ENCODE results near the gene IQCK. TPM values are rescaled to one million over a fixed set of nuclear protein-coding genes. Genes with fewer than 3 reads are reported as not detected.

IQCK gene
- total and polyA plus RNA-seq, 5 donors from 2014 or later, result 0.23 to 1.8 (median 1.6) TPM

DNA sequence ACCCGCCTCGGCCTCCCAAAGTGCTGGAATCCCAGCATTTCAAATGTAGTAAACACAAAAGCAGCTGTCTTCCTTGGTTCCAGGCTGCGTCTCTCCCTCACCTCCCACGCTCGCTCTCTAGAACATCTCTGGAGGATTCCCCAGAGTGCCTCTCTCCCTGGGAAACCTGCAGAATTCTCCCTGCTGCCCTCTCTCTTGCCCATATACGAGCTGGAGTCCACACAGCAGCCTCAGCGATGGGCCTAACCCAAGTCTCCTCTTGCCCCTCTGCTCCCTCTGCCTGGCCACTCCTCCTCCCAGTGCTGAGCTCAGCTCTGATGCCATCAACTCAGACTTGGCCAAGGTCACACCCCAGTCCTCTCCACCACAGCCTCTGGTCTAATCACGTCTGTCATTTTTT lies 156.0 kb downstream of the IQCK start:
- Mint-ChIP-seq H3K27ac (no peak overlapping the region), H3K27me3 (no peaks in the 10 kb centered on the region), H3K4me1 (peaks cover 0 to 6% (median 0%) of the 10 kb centered on the region in 4 donors), H3K36me3 (no peaks in the 10 kb centered on the region), H3K9me3 (peaks cover 0 to 1% (median 0%) of the 10 kb centered on the region in 7 donors), H3K4me3 (no peak overlapping the region)
- no peak overlapping the region for H3K4me3 ChIP-seq (ENCODE audit: low read depth, low read length)
- H3K27me3 ChIP-seq (ENCODE audit: control insufficient read depth, insufficient read depth, low read length), result no peaks in the 10 kb centered on the region
- no peak for DNase-seq
- no peaks in the 10 kb centered on the region for H3K36me3 ChIP-seq (ENCODE audit: control insufficient read depth, insufficient read depth, low read length)
- ATAC-seq (ENCODE audit: low read depth in 2 of 2), result no peak
- no peaks in the 10 kb centered on the region for H3K9me3 ChIP-seq (ENCODE audit: control insufficient read depth in 2 of 2, low read length in 2 of 2)
- no peak overlapping the region for H3K27ac ChIP-seq (ENCODE audit: insufficient read depth, low read length, poor library complexity, severe bottlenecking)
- no peaks in the 10 kb centered on the region for H3K4me1 ChIP-seq (ENCODE audit: control insufficient read depth, insufficient read depth, low read length, poor library complexity, severe bottlenecking)

DNA sequence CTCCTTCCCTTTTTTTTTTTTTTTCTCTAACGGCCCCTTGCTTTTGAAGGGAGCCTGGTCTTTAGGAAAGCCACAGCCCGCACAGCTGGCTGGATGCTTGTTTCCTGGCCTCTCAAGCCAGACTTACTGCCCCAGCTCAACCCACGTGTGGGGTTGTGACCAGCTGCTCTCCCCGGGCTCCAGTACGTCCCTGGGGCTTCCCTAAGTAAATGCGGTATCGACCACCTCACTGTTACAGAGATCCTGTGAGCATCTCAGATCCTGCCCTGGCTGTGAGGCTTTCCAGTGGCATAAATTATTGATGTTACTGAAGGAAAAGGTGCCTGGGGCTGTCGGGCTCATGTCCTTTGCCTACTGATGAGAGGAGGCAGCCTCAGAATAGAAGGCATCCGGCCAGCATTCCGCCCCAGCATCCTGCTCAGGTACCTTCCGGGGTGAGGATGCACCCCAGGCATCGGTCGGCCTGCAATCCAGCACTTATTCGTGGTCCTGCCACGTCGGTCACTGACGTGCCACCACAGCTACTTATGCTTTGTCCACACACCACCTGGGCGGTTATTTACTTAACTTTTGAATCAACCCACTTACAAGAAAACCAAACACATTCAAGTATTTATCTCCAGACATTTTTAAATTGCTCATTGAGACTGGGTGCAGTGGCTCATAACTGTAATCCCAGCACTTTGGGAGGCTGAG lies 156.9 kb downstream of the IQCK start:
- H3K27me3 Mint-ChIP-seq, result no peaks in the 10 kb centered on the region
- H3K27ac Mint-ChIP-seq, result no peak overlapping the region
- no peaks in the 10 kb centered on the region for H3K36me3 Mint-ChIP-seq

GRCh38 chr16:19875900-19876299 lies 157.8 kb downstream of the IQCK start:
- Histone ChIP-seq H3K4me1 (ENCODE audit: control insufficient read depth, insufficient read depth, low read length, poor library complexity, severe bottlenecking) (no peaks in the 10 kb centered on the region), H3K9me3 (ENCODE audit: control insufficient read depth in 2 of 2, low read length in 2 of 2) (no peaks in the 10 kb centered on the region), H3K27ac (ENCODE audit: insufficient read depth, low read length, poor library complexity, severe bottlenecking) (no peak overlapping the region), H3K27me3 (ENCODE audit: control insufficient read depth, insufficient read depth, low read length) (no peaks in the 10 kb centered on the region), H3K4me3 (ENCODE audit: low read depth, low read length) (no peak overlapping the region), H3K36me3 (ENCODE audit: control insufficient read depth, insufficient read depth, low read length) (no peaks in the 10 kb centered on the region)
- H3K36me3 Mint-ChIP-seq, result no peaks in the 10 kb centered on the region
- ATAC-seq (ENCODE audit: low read depth in 2 of 2), result no peak
- H3K27me3 Mint-ChIP-seq, result no peaks in the 10 kb centered on the region
- peaks cover 0 to 6% (median 0%) of the 10 kb centered on the region in 4 donors for H3K4me1 Mint-ChIP-seq
- no peak overlapping the region for H3K4me3 Mint-ChIP-seq
- no peak overlapping the region for H3K27ac Mint-ChIP-seq
- DNase-seq, result no peak
- H3K9me3 Mint-ChIP-seq, result peaks cover 0 to 1% (median 0%) of the 10 kb centered on the region in 7 donors

More for the DNA sequence above, 156.9 kb downstream of the IQCK start:
- no peaks in the 10 kb centered on the region for H3K36me3 ChIP-seq (ENCODE audit: control insufficient read depth, insufficient read depth, low read length)
- no peaks in the 10 kb centered on the region for H3K27me3 ChIP-seq (ENCODE audit: control insufficient read depth, insufficient read depth, low read length)
- H3K4me3 ChIP-seq (ENCODE audit: low read depth, low read length), result no peak overlapping the region
- H3K4me1 ChIP-seq (ENCODE audit: control insufficient read depth, insufficient read depth, low read length, poor library complexity, severe bottlenecking), result no peaks in the 10 kb centered on the region
- Mint-ChIP-seq H3K4me1 (peaks cover 0 to 6% (median 0%) of the 10 kb centered on the region in 4 donors), H3K4me3 (no peak overlapping the region), H3K9me3 (peaks cover 0 to 1% (median 0%) of the 10 kb centered on the region in 7 donors)
- ATAC-seq (ENCODE audit: low read depth in 2 of 2) (no peak), DNase-seq (no peak)
- no peaks in the 10 kb centered on the region for H3K9me3 ChIP-seq (ENCODE audit: control insufficient read depth in 2 of 2, low read length in 2 of 2)
- no peak overlapping the region for H3K27ac ChIP-seq (ENCODE audit: insufficient read depth, low read length, poor library complexity, severe bottlenecking)

DNA sequence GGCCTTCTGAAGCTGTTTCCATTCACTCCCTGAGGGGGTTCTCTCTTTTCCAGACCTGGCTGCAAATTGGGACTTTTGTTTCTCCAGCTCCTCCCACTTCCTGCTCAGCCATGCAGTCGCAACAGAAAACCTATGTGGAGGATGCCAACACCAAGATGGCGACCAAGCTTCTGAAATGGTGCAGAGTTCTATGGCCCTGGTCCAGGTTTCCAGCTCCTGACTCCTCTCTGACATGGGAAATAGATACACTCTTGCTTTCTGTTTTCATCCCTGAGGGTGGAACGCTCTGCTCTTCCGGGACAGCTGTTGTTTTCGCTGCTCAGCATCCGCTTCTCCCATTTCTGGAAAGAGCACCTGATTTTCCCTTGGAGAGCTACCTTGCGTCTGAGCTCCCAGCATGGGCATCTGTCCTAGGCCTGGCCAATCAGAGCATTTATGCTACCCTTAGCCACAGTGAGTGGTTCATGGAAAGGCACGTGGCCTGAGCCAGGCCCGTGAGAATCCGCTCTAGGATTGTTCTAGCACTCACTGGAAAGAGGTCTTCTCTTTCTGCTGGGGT lies 158.5 kb downstream of the IQCK start:
- H3K4me1 Mint-ChIP-seq, result peaks cover 0 to 6% (median 0%) of the 10 kb centered on the region in 4 donors
- no peak overlapping the region for H3K4me3 ChIP-seq (ENCODE audit: low read depth, low read length)
- H3K36me3 ChIP-seq (ENCODE audit: control insufficient read depth, insufficient read depth, low read length), result no peaks in the 10 kb centered on the region
- peaks cover 0 to 1% (median 0%) of the 10 kb centered on the region in 7 donors for H3K9me3 Mint-ChIP-seq
- H3K27ac Mint-ChIP-seq, result no peak overlapping the region
- no peaks in the 10 kb centered on the region for H3K9me3 ChIP-seq (ENCODE audit: control insufficient read depth in 2 of 2, low read length in 2 of 2)
- H3K27me3 Mint-ChIP-seq, result no peaks in the 10 kb centered on the region
- no peak overlapping the region for H3K27ac ChIP-seq (ENCODE audit: insufficient read depth, low read length, poor library complexity, severe bottlenecking)
- ATAC-seq (ENCODE audit: low read depth in 2 of 2) (no peak), DNase-seq (no peak)
- no peaks in the 10 kb centered on the region for H3K36me3 Mint-ChIP-seq
- no peak overlapping the region for H3K4me3 Mint-ChIP-seq
- H3K27me3 ChIP-seq (ENCODE audit: control insufficient read depth, insufficient read depth, low read length), result no peaks in the 10 kb centered on the region
- no peaks in the 10 kb centered on the region for H3K4me1 ChIP-seq (ENCODE audit: control insufficient read depth, insufficient read depth, low read length, poor library complexity, severe bottlenecking)

DNA sequence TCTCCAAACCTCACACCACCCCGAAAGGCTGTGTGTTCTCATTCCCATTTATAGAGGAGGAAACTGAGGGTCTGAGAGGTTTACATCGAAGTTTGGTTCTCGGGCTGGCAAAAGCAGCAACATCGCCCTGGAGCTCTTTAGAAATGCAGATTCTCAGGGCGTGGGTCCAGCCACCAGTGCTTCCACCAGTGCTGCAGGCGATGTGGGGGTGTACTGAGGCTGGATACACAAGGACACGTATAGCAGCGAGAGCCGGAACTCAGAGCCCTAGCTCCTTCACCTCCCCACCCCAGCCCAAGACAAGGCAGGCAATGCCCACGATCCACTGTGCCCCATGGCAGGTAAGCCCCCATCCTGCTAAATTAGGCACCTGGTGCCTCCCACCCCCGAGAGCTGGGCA lies 160.7 kb downstream of the IQCK start:
- Mint-ChIP-seq H3K27me3 (peaks cover 17% of the 10 kb centered on the region), H3K4me3 (no peak overlapping the region), H3K9me3 (peaks cover 0 to 1% (median 0%) of the 10 kb centered on the region in 7 donors), H3K36me3 (no peaks in the 10 kb centered on the region), H3K27ac (no peak overlapping the region), H3K4me1 (peaks cover 0 to 13% (median 2%) of the 10 kb centered on the region in 4 donors)
- no peak overlapping the region for H3K4me3 ChIP-seq (ENCODE audit: low read depth, low read length)
- no peak overlapping the region for H3K27ac ChIP-seq (ENCODE audit: insufficient read depth, low read length, poor library complexity, severe bottlenecking)
- DNase-seq, result no peak
- ATAC-seq (ENCODE audit: low read depth in 2 of 2), result no peak
- no peaks in the 10 kb centered on the region for H3K36me3 ChIP-seq (ENCODE audit: control insufficient read depth, insufficient read depth, low read length)
- peaks cover 4% of the 10 kb centered on the region for H3K27me3 ChIP-seq (ENCODE audit: control insufficient read depth, insufficient read depth, low read length)
- H3K4me1 ChIP-seq (ENCODE audit: control insufficient read depth, insufficient read depth, low read length, poor library complexity, severe bottlenecking), result peaks cover 6% of the 10 kb centered on the region
- H3K9me3 ChIP-seq (ENCODE audit: control insufficient read depth in 2 of 2, low read length in 2 of 2), result no peaks in the 10 kb centered on the region

GRCh38 chr16:19879241-19879792 lies 161.2 kb downstream of the IQCK start:
- ATAC-seq (ENCODE audit: low read depth in 2 of 2) (no peak), DNase-seq (no peak)
- peaks cover 11% of the 10 kb centered on the region for H3K4me1 ChIP-seq (ENCODE audit: control insufficient read depth, insufficient read depth, low read length, poor library complexity, severe bottlenecking)
- Mint-ChIP-seq H3K27ac (no peak overlapping the region), H3K36me3 (no peaks in the 10 kb centered on the region), H3K4me3 (no peak overlapping the region), H3K27me3 (peaks cover 17% of the 10 kb centered on the region), H3K9me3 (peaks cover 0 to 1% (median 0%) of the 10 kb centered on the region in 7 donors), H3K4me1 (peaks cover 0 to 11% (median 2%) of the 10 kb centered on the region in 4 donors)
- H3K4me3 ChIP-seq (ENCODE audit: low read depth, low read length), result no peak overlapping the region
- H3K9me3 ChIP-seq (ENCODE audit: control insufficient read depth in 2 of 2, low read length in 2 of 2), result no peaks in the 10 kb centered on the region
- peaks cover 4% of the 10 kb centered on the region for H3K27me3 ChIP-seq (ENCODE audit: control insufficient read depth, insufficient read depth, low read length)
- H3K27ac ChIP-seq (ENCODE audit: insufficient read depth, low read length, poor library complexity, severe bottlenecking), result no peak overlapping the region
- no peaks in the 10 kb centered on the region for H3K36me3 ChIP-seq (ENCODE audit: control insufficient read depth, insufficient read depth, low read length)

- no peak overlapping the region for H3K4me3 Mint-ChIP-seq
- H3K27ac Mint-ChIP-seq, result no peak overlapping the region
These were observed 163.0 kb downstream of the IQCK start for GRCh38 chr16:19881028-19881427.

More at GRCh38 chr16:19881028-19881427, 163.0 kb downstream of the IQCK start:
- Histone ChIP-seq H3K27me3 (ENCODE audit: control insufficient read depth, insufficient read depth, low read length) (peaks cover 4% of the 10 kb centered on the region), H3K9me3 (ENCODE audit: control insufficient read depth in 2 of 2, low read length in 2 of 2) (no peaks in the 10 kb centered on the region), H3K4me3 (ENCODE audit: low read depth, low read length) (no peak overlapping the region), H3K4me1 (ENCODE audit: control insufficient read depth, insufficient read depth, low read length, poor library complexity, severe bottlenecking) (peaks cover 26% of the 10 kb centered on the region), H3K36me3 (ENCODE audit: control insufficient read depth, insufficient read depth, low read length) (no peaks in the 10 kb centered on the region), H3K27ac (ENCODE audit: insufficient read depth, low read length, poor library complexity, severe bottlenecking) (no peak overlapping the region)
- H3K4me1 Mint-ChIP-seq, result peaks cover 0 to 22% (median 9%) of the 10 kb centered on the region in 4 donors
- ATAC-seq (ENCODE audit: low read depth in 2 of 2), result no peak
- peaks cover 0 to 3% (median 0%) of the 10 kb centered on the region in 7 donors for H3K9me3 Mint-ChIP-seq
- no peak for DNase-seq
- no peaks in the 10 kb centered on the region for H3K36me3 Mint-ChIP-seq
- peaks cover 28% of the 10 kb centered on the region for H3K27me3 Mint-ChIP-seq
